NCI-H2196 treated with DMSO at 0.1 percent for 48 hours (cell line): ENCODE results near the gene NR6A1.

Experiments
- DNase-seq: peaks from one replicate; lab custom pipeline; 2025; ENCODE audit not compliant: unreplicated experiment; lab: John Stamatoyannopoulos, UW

NR6A1 gene

DNA sequence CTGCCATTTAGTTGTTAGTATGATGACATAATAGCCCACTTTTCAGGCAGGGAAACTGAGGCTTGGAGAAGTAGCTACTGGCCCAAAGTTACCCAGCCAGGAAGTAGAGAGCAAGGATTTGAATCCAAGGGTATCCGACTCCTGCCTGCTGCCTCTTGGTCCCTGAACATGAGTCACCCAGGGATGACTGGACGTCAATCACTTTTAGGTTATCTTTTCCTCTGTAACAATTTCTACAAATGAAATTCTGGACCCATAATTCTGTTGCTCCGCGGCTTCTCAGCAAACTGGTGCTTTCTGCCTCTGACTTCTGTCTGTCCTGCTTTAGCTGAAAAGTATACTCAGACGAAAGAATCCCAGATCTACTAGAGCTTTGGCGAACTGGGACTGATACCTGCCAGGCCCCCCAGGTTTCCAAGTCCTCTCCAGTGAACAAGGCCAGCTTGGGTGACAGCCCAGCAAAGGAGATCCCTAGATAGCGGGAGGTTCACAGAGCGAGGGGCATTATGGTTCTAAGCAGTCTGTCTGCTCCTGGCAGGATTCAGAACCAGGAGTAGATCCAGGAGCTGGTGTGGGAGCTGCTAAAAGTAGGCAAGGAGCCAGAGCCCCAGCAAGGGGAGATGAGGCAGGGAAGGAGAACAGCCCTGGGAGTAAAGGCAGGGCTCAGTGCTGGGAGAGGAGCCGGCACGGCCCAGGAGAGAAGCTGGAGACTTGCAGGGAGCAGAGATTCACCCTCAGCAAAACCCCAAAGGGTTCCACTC lies 26.4 kb upstream of the NR6A1 start:
- DNase-seq = no peak

GRCh38 chr9:124795881-124796431 lies 24.8 kb upstream of the NR6A1 start:
- DNase-seq = no peak

- no peak for DNase-seq
Measured at GRCh38 chr9:124794902-124795491, 23.9 kb upstream of the NR6A1 start.

DNA sequence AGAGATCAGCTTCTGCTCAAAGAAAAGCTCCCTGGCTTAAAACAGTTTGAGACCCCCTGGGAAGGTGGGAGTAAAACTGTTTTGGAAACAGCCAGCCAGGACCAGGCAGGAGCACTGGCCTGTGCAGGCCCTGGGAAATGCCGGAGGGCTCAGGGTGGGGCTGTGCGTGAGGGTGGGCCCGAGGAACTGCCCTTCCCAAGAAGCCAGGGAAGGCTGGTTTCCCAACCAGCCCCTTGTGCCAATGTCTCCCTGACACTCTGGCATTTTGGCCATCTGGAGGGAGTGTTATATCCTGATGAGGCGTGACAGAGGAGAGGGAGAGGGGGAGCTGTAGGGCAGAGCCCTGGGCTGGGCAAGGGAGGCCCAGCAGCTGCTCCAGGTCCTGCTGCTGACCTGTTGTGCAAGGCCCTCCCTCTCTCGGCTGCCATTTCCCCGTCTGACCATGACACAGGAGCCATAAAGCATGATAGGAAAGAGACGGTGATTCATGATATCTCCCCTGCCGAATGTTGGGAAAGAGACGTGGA lies 22.0 kb upstream of the NR6A1 start:
- no peak for DNase-seq

GRCh38 chr9:124792257-124793014 lies 21.3 kb upstream of the NR6A1 start:
- no peak for DNase-seq

DNA sequence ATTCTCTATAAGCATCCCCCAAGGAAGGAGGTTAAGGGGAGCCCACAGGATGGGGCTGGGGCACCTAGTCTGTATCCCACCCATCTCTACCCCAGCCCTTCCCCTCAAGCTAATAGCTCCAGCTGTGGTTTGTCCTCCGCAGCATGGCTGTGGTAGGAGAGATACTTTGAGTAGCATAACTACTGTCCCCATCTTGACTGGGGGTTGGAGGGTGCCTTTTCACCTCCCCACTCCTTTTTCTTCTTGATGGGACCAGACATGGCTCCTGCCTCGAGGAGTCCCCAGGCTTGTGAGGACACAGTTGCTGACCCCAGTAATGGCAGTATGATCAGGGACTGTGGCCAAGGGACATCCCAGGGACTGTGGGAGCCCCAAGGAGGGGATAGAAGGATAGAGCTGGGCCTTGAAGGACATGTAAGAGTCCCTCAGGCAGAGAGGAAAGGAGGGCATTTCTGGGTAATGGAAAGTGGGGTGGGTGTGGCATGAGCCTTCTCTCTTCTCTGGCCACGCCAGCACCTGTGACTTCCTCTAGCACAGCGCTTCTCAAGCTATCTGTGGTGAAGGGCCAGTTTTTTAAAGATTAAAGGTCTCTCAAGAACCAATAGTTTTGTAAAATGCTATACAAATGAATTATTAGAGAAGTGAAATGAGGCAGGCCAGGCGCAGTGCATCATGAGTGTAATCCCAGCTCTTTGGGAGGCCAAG lies 19.8 kb upstream of the NR6A1 start:
- DNase-seq = no peak

DNA sequence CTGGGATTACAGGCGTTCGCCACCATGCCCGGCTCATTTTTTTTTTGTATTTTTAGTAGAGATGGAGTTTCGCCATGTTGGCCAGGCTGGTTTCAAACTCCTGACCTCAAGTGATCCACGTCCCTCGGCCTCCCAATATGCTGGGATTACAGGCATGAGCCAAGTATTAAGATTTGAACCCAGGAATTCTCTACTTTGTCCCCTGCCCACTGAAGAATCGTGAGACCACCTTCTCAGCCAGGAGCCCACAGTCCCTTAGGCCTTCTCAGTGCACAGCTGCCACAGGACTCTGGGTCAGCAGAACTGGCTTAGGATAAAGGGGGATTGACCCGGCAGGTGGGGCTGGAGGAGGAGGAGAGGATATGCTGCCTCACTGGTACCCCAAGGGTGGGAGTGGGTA lies 19.2 kb upstream of the NR6A1 start:
- no peak for DNase-seq

- DNase-seq = no peak
Measured at GRCh38 chr9:124789531-124789930, 18.4 kb upstream of the NR6A1 start.

GRCh38 chr9:124788542-124789217 lies 17.6 kb upstream of the NR6A1 start:
- no peak for DNase-seq

DNA sequence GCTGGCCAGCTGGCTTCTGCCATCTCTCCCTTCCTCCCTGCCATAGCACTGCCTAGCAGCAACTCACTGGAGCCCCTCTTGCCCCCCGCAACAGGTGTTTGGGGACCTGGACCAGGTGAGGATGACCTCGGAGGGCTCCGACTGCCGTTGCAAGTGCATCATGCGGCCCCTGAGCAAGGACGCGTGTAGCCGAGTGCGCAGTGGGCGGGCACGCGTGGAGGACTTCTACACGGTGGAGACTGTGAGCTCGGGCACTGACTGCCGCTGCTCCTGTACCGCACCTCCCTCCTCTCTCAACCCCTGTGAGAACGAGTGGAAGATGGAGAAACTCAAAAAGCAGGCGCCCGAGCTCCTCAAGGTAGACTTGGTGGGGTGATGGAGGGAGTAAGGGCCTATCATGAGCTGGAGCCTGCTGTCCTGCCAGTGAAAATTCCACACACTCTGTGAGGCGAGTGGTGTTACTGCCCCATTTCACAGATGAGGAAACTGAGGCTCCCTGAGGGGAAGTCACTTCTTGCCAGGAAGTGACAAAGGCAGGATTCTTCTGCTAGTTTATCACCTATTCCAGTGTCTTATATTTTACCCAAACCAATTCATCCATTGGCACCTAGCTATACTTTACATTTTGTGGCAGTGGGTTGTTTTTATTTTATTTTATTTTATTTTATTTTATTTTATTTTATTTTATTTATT lies 15.9 kb upstream of the NR6A1 start:
- no peak for DNase-seq

DNA sequence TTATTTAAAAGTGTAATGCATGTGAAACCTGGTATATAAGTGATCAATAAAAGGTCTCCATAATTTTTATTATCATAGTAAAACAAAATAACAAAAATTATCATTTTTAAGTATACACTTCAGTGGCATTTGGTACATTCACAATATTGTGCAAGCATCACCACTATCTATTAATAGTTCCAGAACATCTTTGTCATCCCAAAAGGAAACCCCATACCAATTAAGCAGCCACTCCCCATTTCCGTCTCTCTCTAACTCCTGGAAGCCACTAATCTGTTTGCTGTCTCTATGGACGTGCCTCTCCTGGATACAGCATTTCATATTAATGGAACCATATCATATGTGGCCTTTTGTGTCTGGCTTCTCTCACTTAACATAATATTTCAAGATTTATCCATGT lies 13.4 kb upstream of the NR6A1 start:
- DNase-seq = no peak

- DNase-seq = no peak
Measured at GRCh38 chr9:124783830-124784229, 12.7 kb upstream of the NR6A1 start.

DNA sequence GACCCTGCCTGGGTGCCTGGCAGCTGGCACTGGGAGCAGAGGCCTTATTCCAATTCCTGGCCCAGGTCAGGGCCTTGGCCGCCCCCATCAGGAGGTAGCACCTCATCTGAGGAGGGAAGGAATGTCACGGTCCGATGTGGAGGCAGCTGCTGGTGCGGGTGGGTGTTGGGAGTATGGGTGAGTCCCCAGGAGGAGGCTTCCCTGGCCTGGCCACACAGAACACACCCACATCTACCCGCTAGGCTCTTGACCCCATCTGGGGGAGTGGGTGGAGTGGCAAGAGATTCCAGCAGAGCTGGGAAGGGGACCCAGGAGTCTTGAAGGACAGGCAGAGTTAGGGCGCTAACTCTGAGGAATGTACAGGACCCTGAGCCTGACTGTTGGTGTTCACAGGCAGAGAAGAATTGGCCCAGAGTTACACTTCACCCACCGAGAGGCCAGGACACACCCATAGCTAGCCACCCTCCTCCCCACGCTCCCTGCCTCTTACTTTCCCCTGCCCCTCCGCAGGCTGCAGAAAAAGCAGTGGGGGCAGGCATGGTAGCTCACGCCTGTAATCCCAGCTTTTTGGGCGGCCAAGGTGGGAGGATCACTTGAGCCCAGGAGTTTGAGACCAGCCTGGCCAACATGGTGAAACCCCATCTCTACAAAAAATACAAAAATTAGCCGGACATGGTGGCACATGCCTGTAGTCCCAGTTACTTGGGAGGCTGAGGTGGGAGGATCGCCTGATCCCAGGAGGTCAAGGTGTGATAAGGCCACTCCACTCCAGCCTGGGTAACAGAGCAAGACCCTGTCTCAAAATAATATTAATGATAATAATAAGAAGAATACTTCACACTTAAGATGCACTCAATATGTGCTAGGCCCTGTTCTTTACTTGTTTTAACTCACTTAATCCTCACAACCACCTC lies 11.8 kb upstream of the NR6A1 start:
- DNase-seq = no peak

GRCh38 chr9:124781967-124782660 lies 11.0 kb upstream of the NR6A1 start:
- no peak for DNase-seq

GRCh38 chr9:124780757-124781151 lies 9.6 kb upstream of the NR6A1 start:
- DNase-seq = no peak

GRCh38 chr9:124780060-124780756 lies 9.1 kb upstream of the NR6A1 start:
- DNase-seq = no peak

DNA sequence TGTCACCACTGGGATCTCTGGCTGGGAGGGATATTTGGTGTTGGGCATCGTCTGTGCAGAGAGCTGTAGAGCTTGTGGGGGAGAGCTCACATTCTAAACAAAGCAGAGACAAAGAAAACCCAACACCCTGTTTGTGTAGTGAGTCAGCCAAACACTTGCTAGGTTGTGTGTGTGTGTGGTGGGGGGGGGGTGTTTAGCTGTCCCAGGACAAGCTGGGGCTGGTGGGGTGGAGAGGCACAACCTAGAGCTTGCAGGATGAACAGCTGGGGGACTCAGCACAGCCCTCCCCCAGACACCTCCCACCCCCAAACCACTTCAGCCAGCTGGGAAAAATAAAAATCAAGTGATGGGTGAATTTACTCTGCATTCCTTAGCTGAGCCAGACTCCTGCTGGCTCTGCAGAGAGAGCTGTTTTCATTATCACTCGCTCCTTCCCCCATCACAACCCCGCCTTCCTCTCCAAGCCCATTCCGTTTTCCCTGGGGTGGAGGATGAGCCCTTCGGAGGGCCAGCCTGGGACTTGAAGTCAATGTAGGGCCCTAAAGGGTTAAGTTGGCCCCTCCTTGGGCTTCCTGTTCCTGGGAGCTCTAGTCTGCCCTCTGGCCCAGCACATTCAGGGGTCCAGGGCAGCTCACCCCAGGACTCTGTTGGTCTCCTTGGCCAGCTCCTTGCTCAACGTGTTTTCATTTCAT lies 8.4 kb upstream of the NR6A1 start:
- DNase-seq = no peak
